ENCODE measurements around the gene MESD. TPM values are rescaled to one million over a fixed set of nuclear protein-coding genes. Genes with fewer than 3 reads are reported as not detected.

MESD gene
- total RNA-seq, 1 donor from 2014 or later = 14.4 TPM

GRCh38 chr15:81016489-81017068 lies 27.0 kb upstream of the MESD start:
- peak; percentile 77 for ATAC-seq
- intact Hi-C loops (cut with micrococcal nuclease) = no loop called here
- no peak for DNase-seq

GRCh38 chr15:81015621-81016488 lies 26.2 kb upstream of the MESD start:
- intact Hi-C loops (cut with micrococcal nuclease) = no loop called here
- no peak for DNase-seq
- peak; percentile 61 for ATAC-seq

GRCh38 chr15:81014446-81015093 lies 25.0 kb upstream of the MESD start:
- intact Hi-C loops (cut with micrococcal nuclease) = no loop called here
- no peak for ATAC-seq
- DNase-seq = no peak

- DNase-seq (no peak), ATAC-seq (no peak)
- intact Hi-C loops (cut with micrococcal nuclease) = no loop called here
Measured at GRCh38 chr15:81013396-81013929, 23.8 kb upstream of the MESD start.

- no peak for ATAC-seq
- DNase-seq = no peak
- intact Hi-C loops (cut with micrococcal nuclease) = no loop called here
Measured at GRCh38 chr15:81012588-81012987, 23.0 kb upstream of the MESD start.

DNA sequence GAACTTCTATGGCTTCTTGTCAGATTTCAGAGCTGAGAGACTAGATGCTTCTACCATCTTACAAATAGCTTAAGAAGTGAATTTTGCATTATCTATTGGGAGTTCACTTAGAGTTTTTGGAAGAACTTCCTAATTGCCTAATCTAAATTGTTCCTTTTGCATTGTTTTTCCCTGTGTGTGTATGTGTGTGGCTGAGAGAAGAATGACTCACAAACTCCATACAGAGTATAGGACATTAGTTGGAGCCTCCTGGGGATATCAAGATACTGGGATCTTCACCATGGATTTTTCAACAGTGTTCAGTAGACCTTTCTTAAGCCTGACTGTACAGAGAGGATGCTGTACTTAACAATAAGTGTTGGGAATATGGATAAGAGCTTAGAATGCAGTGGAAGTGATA lies 22.0 kb upstream of the MESD start:
- intact Hi-C loops (cut with micrococcal nuclease) = no loop called here
- DNase-seq (no peak), ATAC-seq (no peak)

DNA sequence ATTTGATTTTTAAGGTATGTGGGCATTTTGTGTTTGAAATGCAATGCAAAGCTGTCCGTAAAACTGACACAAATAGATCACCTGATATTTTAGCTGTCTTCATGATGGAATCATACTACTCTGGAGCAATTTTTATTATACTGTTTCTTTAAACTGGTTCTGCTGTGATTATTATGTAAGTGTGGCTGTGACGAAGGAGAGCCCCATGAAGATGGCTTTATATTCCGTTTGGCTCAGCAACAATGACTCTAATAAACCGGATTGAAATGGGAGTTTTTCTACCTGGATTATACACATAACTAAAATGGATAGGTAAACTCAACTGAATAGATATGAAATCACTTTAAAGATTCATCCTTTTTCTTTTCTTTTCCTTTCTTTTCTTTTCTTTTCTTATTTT lies 20.5 kb upstream of the MESD start:
- DNase-seq = no peak
- intact Hi-C loops (cut with micrococcal nuclease) = no loop called here
- ATAC-seq = no peak

- DNase-seq = no peak
- ATAC-seq = no peak
- intact Hi-C loops (cut with micrococcal nuclease) = loop anchor here (10.0 kb wide), 1 partner anchor 96 kb away; no protein-coding TSS in a partner anchor
Measured at GRCh38 chr15:81008312-81008711, 18.7 kb upstream of the MESD start.

- DNase-seq = no peak
- intact Hi-C loops (cut with micrococcal nuclease) = loop anchor here (10.0 kb wide), 1 partner anchor 97 kb away; no protein-coding TSS in a partner anchor
- no peak for ATAC-seq
Measured at GRCh38 chr15:81007428-81008064, 17.9 kb upstream of the MESD start.

GRCh38 chr15:81006124-81006523 lies 16.5 kb upstream of the MESD start:
- DNase-seq = no peak
- no peak for ATAC-seq
- intact Hi-C loops (cut with micrococcal nuclease) = loop anchor here (10.0 kb wide), 1 partner anchor 99 kb away; no protein-coding TSS in a partner anchor

- no peak for ATAC-seq
- intact Hi-C loops (cut with micrococcal nuclease) = loop anchor here (10.0 kb wide), 1 partner anchor 102 kb away; no protein-coding TSS in a partner anchor
- no peak for DNase-seq
Measured at GRCh38 chr15:81003097-81003350, 13.4 kb upstream of the MESD start.

DNA sequence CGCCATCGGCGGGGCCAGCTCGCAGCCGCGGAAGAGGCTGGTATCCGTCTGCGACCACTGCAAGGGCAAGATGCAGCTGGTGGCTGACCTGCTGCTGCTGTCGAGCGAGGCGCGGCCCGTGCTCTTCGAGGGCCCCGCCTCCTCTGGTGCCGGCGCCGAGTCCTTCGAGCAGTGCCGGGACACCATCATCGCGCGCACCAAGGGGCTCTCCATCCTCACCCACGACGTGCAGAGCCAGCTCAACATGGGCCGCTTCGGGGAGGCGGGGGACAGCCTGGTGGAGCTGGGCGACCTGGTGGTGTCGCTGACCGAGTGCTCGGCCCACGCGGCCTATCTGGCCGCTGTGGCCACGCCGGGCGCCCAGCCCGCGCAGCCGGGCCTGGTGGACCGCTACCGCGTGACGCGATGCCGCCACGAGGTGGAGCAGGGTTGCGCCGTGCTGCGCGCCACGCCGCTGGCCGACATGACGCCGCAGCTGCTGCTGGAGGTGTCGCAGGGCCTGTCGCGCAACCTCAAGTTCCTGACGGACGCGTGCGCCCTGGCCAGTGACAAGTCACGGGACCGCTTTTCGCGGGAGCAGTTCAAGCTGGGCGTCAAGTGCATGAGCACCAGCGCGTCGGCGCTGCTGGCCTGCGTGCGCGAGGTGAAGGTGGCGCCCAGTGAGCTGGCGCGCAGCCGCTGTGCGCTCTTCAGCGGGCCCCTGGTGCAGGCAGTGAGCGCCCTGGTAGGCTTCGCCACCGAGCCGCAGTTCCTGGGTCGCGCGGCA lies 12.9 kb upstream of the MESD start:
- intact Hi-C loops (cut with micrococcal nuclease) = loop anchor here (10.0 kb wide), 1 partner anchor 102 kb away; no protein-coding TSS in a partner anchor
- DNase-seq (peak; percentile 59), ATAC-seq (no peak)

GRCh38 chr15:81002009-81002330 lies 12.4 kb upstream of the MESD start:
- no peak for DNase-seq
- ATAC-seq = peak; percentile 9
- intact Hi-C loops (cut with micrococcal nuclease) = loop anchor here (10.0 kb wide), 1 partner anchor 103 kb away; no protein-coding TSS in a partner anchor

DNA sequence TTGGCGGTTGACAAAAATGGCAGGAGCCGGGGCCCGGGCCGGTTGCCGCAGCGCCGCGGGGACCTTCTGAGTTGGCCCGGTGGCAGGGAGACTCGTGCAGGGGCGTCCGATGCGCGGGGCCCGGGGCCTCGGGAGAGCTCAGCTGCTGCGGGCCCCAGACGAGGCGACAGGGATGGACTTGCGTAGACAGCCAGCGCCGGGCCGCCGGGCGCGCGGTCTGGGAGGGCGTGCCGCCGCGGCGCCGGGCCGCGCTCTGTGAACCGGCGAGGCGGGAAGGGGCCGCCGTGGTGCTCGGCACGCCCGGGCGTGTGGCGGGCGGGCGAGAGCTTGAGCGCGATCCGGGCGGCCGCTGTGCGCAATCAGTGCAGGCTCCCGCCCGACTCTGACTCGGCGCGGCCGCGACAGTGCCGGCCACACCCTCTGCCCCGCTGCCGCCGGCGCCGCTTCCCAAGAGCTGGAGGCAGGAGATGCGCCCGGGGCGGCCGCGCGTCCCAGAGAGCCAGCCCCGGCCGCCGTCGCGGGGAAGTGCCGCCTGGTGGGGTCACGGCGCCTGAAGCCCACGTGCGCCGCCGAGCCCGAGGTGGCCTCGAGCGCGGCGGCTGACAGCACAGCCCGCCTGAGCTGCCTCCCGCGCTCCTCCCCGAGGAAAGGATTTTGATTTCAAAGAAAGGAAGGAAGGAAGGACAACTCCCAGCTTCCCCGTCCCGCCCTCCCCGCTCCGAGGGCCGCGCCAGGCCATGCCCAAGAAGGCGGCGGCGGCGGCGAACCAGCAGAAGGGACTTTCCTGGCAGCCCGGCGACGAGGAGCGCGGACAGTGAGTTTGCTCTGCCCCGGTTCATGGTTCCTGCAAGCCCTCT lies 11.8 kb upstream of the MESD start:
- peak; percentile 80 for DNase-seq
- ATAC-seq = peak; percentile 52
- intact Hi-C loops (cut with micrococcal nuclease) = loop anchor here (10.0 kb wide), 1 partner anchor 103 kb away; no protein-coding TSS in a partner anchor

- intact Hi-C loops (cut with micrococcal nuclease) = loop anchor here (10.0 kb wide), 1 partner anchor 104 kb away; no protein-coding TSS in a partner anchor
- DNase-seq = peak; percentile 90
- ATAC-seq = peak; percentile 85
Measured at GRCh38 chr15:81000624-81001151, 11.1 kb upstream of the MESD start, which contains the start of gene TLNRD1. Gene TLNRD1, plus strand, starts transcription at chr15:81000923. Its CDS starts 1,349 bp downstream, at chr15:81002272.

GRCh38 chr15:81000144-81000623 lies 10.6 kb upstream of the MESD start:
- no peak for DNase-seq
- peak; percentile 11 for ATAC-seq
- intact Hi-C loops (cut with micrococcal nuclease) = loop anchor here (10.0 kb wide), 1 partner anchor 105 kb away; no protein-coding TSS in a partner anchor

DNA sequence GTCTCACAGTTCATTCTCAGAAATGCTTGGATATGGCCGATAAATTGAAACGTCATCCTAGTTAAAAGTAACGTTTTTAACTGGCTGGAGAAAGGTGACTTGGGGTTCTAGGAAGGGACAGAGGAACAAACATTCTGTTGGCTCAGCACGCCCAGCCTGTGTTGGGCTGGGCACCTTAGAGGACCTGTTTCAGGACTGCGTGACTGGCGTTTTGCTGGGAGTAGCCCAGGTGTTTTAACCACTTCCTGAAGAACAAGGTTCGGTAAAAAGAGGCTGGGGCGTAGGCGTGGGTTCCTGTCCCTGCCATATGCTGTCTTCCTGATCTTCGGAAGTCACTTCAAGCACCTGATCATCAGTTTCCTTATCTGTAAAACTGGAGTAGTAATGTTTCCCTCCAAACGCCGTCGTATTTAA lies 10.0 kb upstream of the MESD start:
- intact Hi-C loops (cut with micrococcal nuclease) = loop anchor here (10.0 kb wide), 1 partner anchor 105 kb away; no protein-coding TSS in a partner anchor
- no peak for DNase-seq
- no peak for ATAC-seq
